ENCODE results near the gene RTBDN. TPM values are rescaled to one million over a fixed set of nuclear protein-coding genes. Genes with fewer than 3 reads are reported as not detected.

Gene RTBDN
- total and polyA plus RNA-seq, 3 experiments from 2014 or later = not detected

Other genes with a start within 250 kb of the RTBDN start
- gene ZNF490, start 223.8 kb downstream of the RTBDN start, total RNA-seq = 1 to 10 TPM; 8.0 to 8.4 TPM
- gene ZNF490, start 223.8 kb downstream of the RTBDN start, polyA plus RNA-seq = 6.9 TPM
- gene ZNF791, start 223.7 kb downstream of the RTBDN start, total RNA-seq = 10 to 100 TPM; 23.6 to 23.8 TPM
- 21.3 TPM for gene ZNF791, start 223.7 kb downstream of the RTBDN start, polyA plus RNA-seq
- 10 to 100 TPM; 83.8 to 85.3 TPM for gene MAN2B1, start 167.8 kb downstream of the RTBDN start, total RNA-seq
- 76.4 TPM for gene MAN2B1, start 167.8 kb downstream of the RTBDN start, polyA plus RNA-seq
- 10 to 100 TPM; 18.8 to 19.9 TPM for gene WDR83, start 167.8 kb downstream of the RTBDN start, total RNA-seq
- gene WDR83, start 167.8 kb downstream of the RTBDN start, polyA plus RNA-seq = 13.1 TPM
- 100 to 1,000 TPM; 113 to 116 TPM for gene DHPS, start 152.7 kb downstream of the RTBDN start, total RNA-seq
- 91.8 TPM for gene DHPS, start 152.7 kb downstream of the RTBDN start, polyA plus RNA-seq
- not detected for gene GNG14, start 146.6 kb downstream of the RTBDN start, total RNA-seq
- gene GNG14, start 146.6 kb downstream of the RTBDN start, polyA plus RNA-seq = not detected
- 1 to 10 TPM; 7.9 to 8.1 TPM for gene FBXW9, start 137.9 kb downstream of the RTBDN start, total RNA-seq
- 5.9 TPM for gene FBXW9, start 137.9 kb downstream of the RTBDN start, polyA plus RNA-seq
- gene TNPO2, start 110.6 kb downstream of the RTBDN start, total RNA-seq = 100 to 1,000 TPM; 148 TPM
- gene TNPO2, start 110.6 kb downstream of the RTBDN start, polyA plus RNA-seq = 3.4 TPM
- gene TRIR, start 99.9 kb downstream of the RTBDN start, total RNA-seq = 100 to 1,000 TPM; 243 to 247 TPM
- gene TRIR, start 99.9 kb downstream of the RTBDN start, polyA plus RNA-seq = 248 TPM
- 100 to 1,000 TPM in 1 of 2 experiments, 10 to 100 TPM in 1; 96.9 to 101 TPM for gene GET3, start 97.1 kb downstream of the RTBDN start, total RNA-seq
- gene GET3, start 97.1 kb downstream of the RTBDN start, polyA plus RNA-seq = 72.5 TPM
- gene BEST2, start 82.8 kb downstream of the RTBDN start, total RNA-seq = not detected
- not detected for gene BEST2, start 82.8 kb downstream of the RTBDN start, polyA plus RNA-seq
- gene HOOK2, start 59.0 kb downstream of the RTBDN start, total RNA-seq = 10 to 100 TPM in 1 of 2 experiments, 1 to 10 TPM in 1; 9.8 to 11.4 TPM
- 2.9 TPM for gene HOOK2, start 59.0 kb downstream of the RTBDN start, polyA plus RNA-seq
- 100 to 1,000 TPM; 249 to 259 TPM for gene JUNB, start 43.1 kb downstream of the RTBDN start, total RNA-seq
- gene JUNB, start 43.1 kb downstream of the RTBDN start, polyA plus RNA-seq = 1,529 TPM
- gene PRDX2, start 32.8 kb downstream of the RTBDN start, total RNA-seq = 100 to 1,000 TPM; 183 to 184 TPM
- 257 TPM for gene PRDX2, start 32.8 kb downstream of the RTBDN start, polyA plus RNA-seq
- gene THSD8, start 32.5 kb downstream of the RTBDN start, total RNA-seq = 10 to 100 TPM; 24.6 to 31.0 TPM
- not detected for gene THSD8, start 32.5 kb downstream of the RTBDN start, polyA plus RNA-seq
- 10 to 100 TPM; 51.5 to 62.4 TPM for gene RNASEH2A, start 28.0 kb downstream of the RTBDN start, total RNA-seq
- gene RNASEH2A, start 28.0 kb downstream of the RTBDN start, polyA plus RNA-seq = 24.1 TPM
- gene MAST1, start 3.9 kb upstream of the RTBDN start, total RNA-seq = under 1 TPM; 0.24 to 0.38 TPM
- 1.2 TPM for gene MAST1, start 3.9 kb upstream of the RTBDN start, polyA plus RNA-seq
- gene DNASE2, start 46.9 kb upstream of the RTBDN start, total RNA-seq = 10 to 100 TPM; 20.7 to 22.4 TPM
- gene DNASE2, start 46.9 kb upstream of the RTBDN start, polyA plus RNA-seq = 61.6 TPM
- under 1 TPM; 0.84 to 0.90 TPM for gene KLF1, start 52.6 kb upstream of the RTBDN start, total RNA-seq
- not detected for gene KLF1, start 52.6 kb upstream of the RTBDN start, polyA plus RNA-seq
- gene GCDH, start 56.6 kb upstream of the RTBDN start, total RNA-seq = 10 to 100 TPM; 59.4 to 60.1 TPM
- 19.7 TPM for gene GCDH, start 56.6 kb upstream of the RTBDN start, polyA plus RNA-seq
- 1 to 10 TPM; 1.5 to 2.1 TPM for gene SYCE2, start 84.7 kb upstream of the RTBDN start, total RNA-seq
- gene SYCE2, start 84.7 kb upstream of the RTBDN start, polyA plus RNA-seq = not detected
- gene FARSA, start 99.1 kb upstream of the RTBDN start, total RNA-seq = 100 to 1,000 TPM; 188 to 192 TPM
- gene FARSA, start 99.1 kb upstream of the RTBDN start, polyA plus RNA-seq = 64.5 TPM
- 100 to 1,000 TPM; 832 to 843 TPM for gene CALR, start 104.0 kb upstream of the RTBDN start, total RNA-seq
- 174 TPM for gene CALR, start 104.0 kb upstream of the RTBDN start, polyA plus RNA-seq
- gene RAD23A, start 111.3 kb upstream of the RTBDN start, total RNA-seq = 100 to 1,000 TPM; 227 to 230 TPM
- 115 TPM for gene RAD23A, start 111.3 kb upstream of the RTBDN start, polyA plus RNA-seq
- 10 to 100 TPM; 37.3 to 38.6 TPM for gene GADD45GIP1, start 122.6 kb upstream of the RTBDN start, total RNA-seq
- 64.1 TPM for gene GADD45GIP1, start 122.6 kb upstream of the RTBDN start, polyA plus RNA-seq
- gene DAND5, start 135.0 kb upstream of the RTBDN start, total RNA-seq = not detected
- not detected for gene DAND5, start 135.0 kb upstream of the RTBDN start, polyA plus RNA-seq
- gene NFIX, start 160.9 kb upstream of the RTBDN start, total RNA-seq = 1 to 10 TPM; 2.3 to 2.8 TPM
- 0.94 TPM for gene NFIX, start 160.9 kb upstream of the RTBDN start, polyA plus RNA-seq

Data from CD8-positive, alpha-beta memory T cell (primary cell).